GM21717 (cell line): Measurements from ENCODE around the gene MAPK4.
"Not testable (repeated sequence)": the region's sequence is repeated elsewhere in the genome, so short reads cannot be mapped to it uniquely, and the experiment has no call there.

Experiments
- ATAC-seq: cut with Tn5 transposase; IDR thresholded peaks from one replicate; pipeline ENCODE4 v1.9.1; 2021; ENCODE audit warnings: mild to moderate bottlenecking, moderate library complexity; ENCODE audit not compliant: unreplicated experiment

The MAPK4 gene

GRCh38 chr18:50573196-50573595 is 13.3 kb downstream of the MAPK4 start:
- ATAC-seq, result not testable (repeated sequence)

- ATAC-seq, result no peak
Observed at GRCh38 chr18:50573679-50574078, 13.8 kb downstream of the MAPK4 start.

- no peak for ATAC-seq
Observed at GRCh38 chr18:50578030-50578429, 18.1 kb downstream of the MAPK4 start.

- no peak for ATAC-seq
Observed at GRCh38 chr18:50578651-50579050, 18.8 kb downstream of the MAPK4 start.

GRCh38 chr18:50579061-50579774 is 19.3 kb downstream of the MAPK4 start:
- no peak for ATAC-seq

GRCh38 chr18:50581517-50581916 is 21.6 kb downstream of the MAPK4 start:
- no peak for ATAC-seq

GRCh38 chr18:50582500-50582899 is 22.6 kb downstream of the MAPK4 start:
- ATAC-seq, result no peak

GRCh38 chr18:50586710-50587109 is 26.8 kb downstream of the MAPK4 start:
- ATAC-seq, result no peak

- ATAC-seq, result no peak
Observed at GRCh38 chr18:50590593-50590992, 30.7 kb downstream of the MAPK4 start.

GRCh38 chr18:50594012-50594411 is 34.1 kb downstream of the MAPK4 start:
- ATAC-seq, result no peak

GRCh38 chr18:50594942-50595341 is 35.1 kb downstream of the MAPK4 start:
- ATAC-seq, result no peak

GRCh38 chr18:50602466-50602865 is 42.6 kb downstream of the MAPK4 start:
- no peak for ATAC-seq

GRCh38 chr18:50606609-50607008 is 46.7 kb downstream of the MAPK4 start:
- ATAC-seq, result no peak

GRCh38 chr18:50607378-50607926 is 47.6 kb downstream of the MAPK4 start:
- ATAC-seq, result no peak

GRCh38 chr18:50609171-50609570 is 49.3 kb downstream of the MAPK4 start:
- ATAC-seq, result not testable (repeated sequence)

GRCh38 chr18:50610349-50610748 is 50.5 kb downstream of the MAPK4 start:
- no peak for ATAC-seq

- no peak for ATAC-seq
Observed at GRCh38 chr18:50611529-50611941, 51.6 kb downstream of the MAPK4 start.

GRCh38 chr18:50614838-50615237 is 55.0 kb downstream of the MAPK4 start:
- no peak for ATAC-seq

- no peak for ATAC-seq
Observed at GRCh38 chr18:50616484-50617048, 56.7 kb downstream of the MAPK4 start.

- ATAC-seq, result no peak
Observed at GRCh38 chr18:50619861-50620275, 60.0 kb downstream of the MAPK4 start.

GRCh38 chr18:50620319-50620718 is 60.4 kb downstream of the MAPK4 start:
- ATAC-seq, result no peak

GRCh38 chr18:50621366-50621765 is 61.5 kb downstream of the MAPK4 start:
- ATAC-seq, result no peak
